Activated naive CD8-positive, alpha-beta T cell treated with anti-CD3 and anti-CD28 coated beads, Interleukin-2, amount 50 U/mL, for 24 hours (primary cell): Measurements from ENCODE around the gene CDRT15L2.
A peak's percentile ranks its signal among the peaks of the same experiment; 100 is the strongest.
"Not testable (repeated sequence)": the region's sequence is repeated elsewhere in the genome, so short reads cannot be mapped to it uniquely, and the experiment has no call there.

Experiments
- ATAC-seq: fragments of 150-1000 bp; cut with Tn5 transposase; one replicate; pipeline ENCODE4 v1.10.0; 2021
- DNase-seq: peaks from one replicate; pipeline ENCODE4 v3.0.0; 2021
- H3K27ac Mint-ChIP-seq: one replicate; pipeline ENCODE4 v1.8.0; 2021; ENCODE audit warnings: mild to moderate bottlenecking, mixed read lengths
- H3K27me3 Mint-ChIP-seq: one replicate; pipeline ENCODE4 v1.8.0; 2021; ENCODE audit warnings: mixed read lengths
- H3K36me3 Mint-ChIP-seq: one replicate; pipeline ENCODE4 v1.8.0; 2021; ENCODE audit warnings: low read depth, mixed read lengths
- H3K4me1 Mint-ChIP-seq: one replicate; pipeline ENCODE4 v1.8.0; 2021; ENCODE audit warnings: mixed read lengths
- H3K4me3 Mint-ChIP-seq: one replicate; pipeline ENCODE4 v1.8.0; 2021; ENCODE audit warnings: mild to moderate bottlenecking, moderate library complexity, mixed read lengths
- H3K9me3 Mint-ChIP-seq: one replicate; pipeline ENCODE4 v1.8.0; 2021; ENCODE audit warnings: mixed read lengths

The CDRT15L2 gene

DNA sequence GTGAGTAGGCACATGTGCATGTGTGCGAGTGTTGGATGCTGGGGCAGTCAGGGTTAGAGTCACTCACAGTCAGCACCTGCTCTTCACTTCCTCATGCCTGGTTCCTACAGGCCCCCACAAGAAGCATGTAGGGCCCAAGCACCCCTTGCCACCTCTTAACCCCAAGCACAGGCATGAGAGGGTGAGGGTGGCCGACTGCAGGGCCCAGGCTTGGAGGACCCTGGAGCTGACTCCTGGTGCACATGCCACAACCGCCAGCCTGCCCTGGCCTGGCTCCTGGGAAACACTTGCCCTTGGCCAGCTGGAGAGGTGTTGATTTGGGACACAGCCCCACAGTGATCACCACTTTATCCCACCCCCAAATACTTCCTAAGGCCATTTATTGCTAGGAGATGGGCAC is 16.9 kb upstream of the CDRT15L2 start:
- Mint-ChIP-seq H3K4me3 (no peak overlapping the region), H3K27ac (no peak overlapping the region), H3K36me3 (no peaks in the 10 kb centered on the region), H3K4me1 (no peaks in the 10 kb centered on the region), H3K9me3 (no peaks in the 10 kb centered on the region), H3K27me3 (peaks cover 5% of the 10 kb centered on the region)
- DNase-seq (no peak), ATAC-seq (no peak)

GRCh38 chr17:20565245-20565644 is 14.3 kb upstream of the CDRT15L2 start:
- H3K9me3 Mint-ChIP-seq, H3K4me1 Mint-ChIP-seq, H3K27ac Mint-ChIP-seq, H3K4me3 Mint-ChIP-seq, DNase-seq, H3K27me3 Mint-ChIP-seq, ATAC-seq, H3K36me3 Mint-ChIP-seq: not testable (repeated sequence)

DNA sequence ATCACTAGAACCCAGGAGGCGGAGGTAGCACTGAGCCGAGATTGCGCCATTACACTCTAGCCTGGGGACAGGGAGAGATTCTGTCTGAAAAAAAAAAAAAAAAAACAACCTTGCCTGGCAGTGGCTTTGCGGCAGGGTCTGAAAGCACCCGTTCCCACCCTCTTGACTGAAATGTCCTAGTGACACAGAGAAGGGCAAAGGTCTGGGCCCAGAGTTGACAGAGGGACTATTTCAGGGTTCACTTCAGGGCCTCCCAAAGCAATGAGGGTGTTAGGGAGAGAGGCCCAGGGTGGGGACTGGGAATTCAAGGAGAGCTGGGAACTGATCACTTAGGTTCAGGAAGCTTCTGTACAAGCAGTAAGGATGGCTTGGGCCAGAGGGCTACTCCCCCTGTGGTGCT is 13.8 kb upstream of the CDRT15L2 start:
- H3K27me3 Mint-ChIP-seq, result peaks cover 2% of the 10 kb centered on the region
- DNase-seq (no peak), ATAC-seq (no peak)
- no peaks in the 10 kb centered on the region for H3K36me3 Mint-ChIP-seq
- H3K4me1 Mint-ChIP-seq, result no peaks in the 10 kb centered on the region
- H3K9me3 Mint-ChIP-seq, result no peaks in the 10 kb centered on the region
- H3K4me3 Mint-ChIP-seq, result no peak overlapping the region
- H3K27ac Mint-ChIP-seq, result no peak overlapping the region

- H3K27ac Mint-ChIP-seq, H3K36me3 Mint-ChIP-seq, DNase-seq, ATAC-seq, H3K4me3 Mint-ChIP-seq, H3K4me1 Mint-ChIP-seq, H3K27me3 Mint-ChIP-seq, H3K9me3 Mint-ChIP-seq: not testable (repeated sequence)
These were observed 12.8 kb upstream of the CDRT15L2 start for GRCh38 chr17:20566736-20567135.

GRCh38 chr17:20567421-20567820 is 12.1 kb upstream of the CDRT15L2 start:
- H3K36me3 Mint-ChIP-seq, H3K9me3 Mint-ChIP-seq, H3K27ac Mint-ChIP-seq, DNase-seq, H3K27me3 Mint-ChIP-seq, ATAC-seq, H3K4me1 Mint-ChIP-seq, H3K4me3 Mint-ChIP-seq: not testable (repeated sequence)

DNA sequence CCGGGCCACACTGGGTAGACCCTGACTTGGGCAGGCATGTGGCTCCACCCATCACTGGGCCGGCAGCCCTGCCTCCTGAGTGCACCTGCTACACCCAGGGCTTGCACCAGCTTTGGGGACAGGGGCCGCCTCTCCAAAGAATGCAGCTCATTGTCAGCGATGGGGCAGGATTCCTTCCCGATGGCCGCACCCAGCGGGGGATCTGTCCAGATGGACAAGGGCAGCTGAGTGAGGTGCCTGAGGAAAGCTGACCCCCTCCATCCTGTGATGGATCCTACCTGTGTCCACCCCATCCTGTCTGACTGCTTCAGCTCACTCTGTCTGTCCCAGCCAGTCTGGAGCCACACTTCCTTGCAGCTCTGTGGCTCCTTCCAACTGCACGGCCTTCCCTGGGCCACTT is 10.9 kb upstream of the CDRT15L2 start:
- not testable (repeated sequence) for H3K4me3 Mint-ChIP-seq, H3K27me3 Mint-ChIP-seq, H3K27ac Mint-ChIP-seq, H3K9me3 Mint-ChIP-seq, DNase-seq, H3K4me1 Mint-ChIP-seq, H3K36me3 Mint-ChIP-seq, ATAC-seq

DNA sequence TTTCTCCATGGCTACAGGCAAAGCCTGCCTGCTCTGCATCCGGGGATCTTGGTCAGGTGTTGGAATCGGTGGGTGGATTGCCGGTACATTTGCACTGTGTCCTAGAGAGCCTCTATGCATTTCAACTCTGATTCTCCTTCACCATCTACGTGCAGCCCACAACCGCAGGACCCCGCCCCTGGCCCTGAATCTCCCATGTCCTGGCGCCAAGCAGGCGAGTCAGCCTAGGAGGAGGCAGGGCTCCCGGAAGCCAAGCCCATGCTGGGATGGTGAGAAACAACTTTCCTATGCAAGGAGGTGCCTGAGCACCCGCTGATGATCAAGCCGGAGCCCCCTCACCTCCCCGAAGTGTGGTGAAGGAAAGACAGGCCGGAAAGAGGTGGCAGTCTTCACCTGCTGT is 7.9 kb upstream of the CDRT15L2 start:
- not testable (repeated sequence) for H3K36me3 Mint-ChIP-seq, H3K4me3 Mint-ChIP-seq, H3K27ac Mint-ChIP-seq, DNase-seq, H3K4me1 Mint-ChIP-seq, ATAC-seq, H3K9me3 Mint-ChIP-seq, H3K27me3 Mint-ChIP-seq

- not testable (repeated sequence) for H3K4me3 Mint-ChIP-seq, H3K27ac Mint-ChIP-seq, H3K9me3 Mint-ChIP-seq, H3K4me1 Mint-ChIP-seq, H3K36me3 Mint-ChIP-seq, H3K27me3 Mint-ChIP-seq, DNase-seq, ATAC-seq
These were observed 6.3 kb upstream of the CDRT15L2 start for GRCh38 chr17:20573216-20573615.

GRCh38 chr17:20575071-20575470 is 4.5 kb upstream of the CDRT15L2 start:
- DNase-seq, H3K4me3 Mint-ChIP-seq, ATAC-seq, H3K36me3 Mint-ChIP-seq, H3K9me3 Mint-ChIP-seq, H3K27ac Mint-ChIP-seq, H3K4me1 Mint-ChIP-seq, H3K27me3 Mint-ChIP-seq: not testable (repeated sequence)

DNA sequence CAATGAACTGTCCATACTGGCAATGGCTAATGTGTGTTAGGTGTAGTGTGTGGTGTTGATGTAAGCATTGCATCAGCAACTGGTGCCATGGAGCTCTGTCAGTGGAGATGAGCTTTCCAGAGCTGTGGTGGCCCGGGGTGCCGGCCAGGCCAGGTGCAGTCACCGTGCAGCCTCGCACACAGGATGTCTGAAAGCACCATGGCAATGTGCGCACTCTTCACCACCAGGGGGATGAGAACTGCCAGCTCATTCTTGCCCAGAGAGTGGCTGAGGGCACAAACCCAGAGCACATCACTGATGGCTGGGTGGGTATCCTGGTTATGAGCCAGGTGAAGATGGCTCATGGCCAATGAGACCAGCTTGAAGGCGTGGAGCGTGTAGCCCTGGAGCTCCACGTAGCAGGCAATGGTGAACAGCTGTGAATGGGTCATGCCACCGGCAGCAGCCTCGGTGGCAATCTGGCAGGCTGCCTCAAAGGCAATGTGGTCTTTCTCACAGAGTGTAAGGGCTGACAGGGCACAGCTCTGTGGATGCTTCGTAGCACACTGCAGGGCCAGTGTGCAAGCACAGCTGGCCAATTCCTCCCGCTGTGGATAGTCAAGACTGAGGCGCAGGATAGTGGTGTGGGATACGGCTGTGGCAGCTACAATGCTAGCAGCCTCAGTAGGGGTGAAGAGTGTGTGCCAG is 4.5 kb downstream of the CDRT15L2 start:
- not testable (repeated sequence) for H3K4me3 Mint-ChIP-seq, H3K9me3 Mint-ChIP-seq, H3K36me3 Mint-ChIP-seq, H3K4me1 Mint-ChIP-seq, DNase-seq, H3K27ac Mint-ChIP-seq
- H3K27me3 Mint-ChIP-seq, result peaks cover 10% of the 10 kb centered on the region
- peak; percentile 40 for ATAC-seq

DNA sequence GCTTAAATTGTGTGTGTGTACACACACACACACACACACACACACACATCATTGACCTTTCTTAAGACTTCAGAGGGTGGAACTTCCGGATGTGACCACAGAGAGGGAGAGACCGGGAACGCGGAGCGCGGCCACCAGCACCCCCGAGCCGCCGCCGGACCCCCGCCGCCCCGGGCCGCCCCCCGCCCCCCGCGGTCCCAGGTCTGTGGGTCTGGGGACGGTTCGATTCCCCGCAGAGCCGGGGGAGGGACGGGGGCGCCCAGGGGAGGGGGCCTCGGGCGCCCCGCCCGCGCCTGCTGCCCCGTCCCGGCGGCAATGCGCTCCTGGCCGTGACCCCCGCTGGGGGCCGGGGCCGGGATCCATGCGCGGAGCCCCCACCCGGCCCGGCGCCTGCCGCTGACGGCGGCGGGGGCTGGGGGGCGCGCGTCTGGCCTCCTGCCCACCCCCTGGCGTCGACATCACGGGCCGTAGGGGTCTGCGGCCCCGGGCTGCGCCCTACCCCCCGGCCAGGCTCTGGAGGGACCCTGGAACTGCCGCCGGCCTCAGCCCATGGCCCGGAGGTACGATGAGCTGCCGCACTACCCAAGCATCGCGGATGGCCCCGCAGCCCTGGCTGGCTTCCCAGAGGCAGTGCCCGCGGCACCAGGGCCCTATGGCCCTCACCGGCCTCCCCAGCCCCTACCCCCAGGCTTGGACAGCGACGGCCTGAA is 9.4 kb downstream of the CDRT15L2 start:
- DNase-seq, H3K27ac Mint-ChIP-seq, H3K4me3 Mint-ChIP-seq, H3K4me1 Mint-ChIP-seq, H3K36me3 Mint-ChIP-seq, H3K9me3 Mint-ChIP-seq: not testable (repeated sequence)
- H3K27me3 Mint-ChIP-seq, result peaks cover 12% of the 10 kb centered on the region
- peak; percentile 36 for ATAC-seq

- not testable (repeated sequence) for H3K9me3 Mint-ChIP-seq, ATAC-seq
These were observed 9.9 kb downstream of the CDRT15L2 start for GRCh38 chr17:20589454-20589810.

GRCh38 chr17:20591040-20591439 is 11.5 kb downstream of the CDRT15L2 start:
- H3K27me3 Mint-ChIP-seq, H3K4me1 Mint-ChIP-seq, DNase-seq, H3K36me3 Mint-ChIP-seq, H3K4me3 Mint-ChIP-seq, H3K27ac Mint-ChIP-seq, H3K9me3 Mint-ChIP-seq, ATAC-seq: not testable (repeated sequence)

More at GRCh38 chr17:20589454-20589810, 9.9 kb downstream of the CDRT15L2 start:
- H3K27me3 Mint-ChIP-seq, result peaks cover 12% of the 10 kb centered on the region
- not testable (repeated sequence) for H3K4me3 Mint-ChIP-seq, H3K27ac Mint-ChIP-seq, H3K4me1 Mint-ChIP-seq, H3K36me3 Mint-ChIP-seq, DNase-seq

GRCh38 chr17:20605568-20605967 is 26.0 kb downstream of the CDRT15L2 start:
- not testable (repeated sequence) for H3K27ac Mint-ChIP-seq, H3K27me3 Mint-ChIP-seq, DNase-seq, H3K36me3 Mint-ChIP-seq, H3K9me3 Mint-ChIP-seq, H3K4me3 Mint-ChIP-seq, H3K4me1 Mint-ChIP-seq, ATAC-seq

GRCh38 chr17:20609490-20609889 is 30.0 kb downstream of the CDRT15L2 start:
- not testable (repeated sequence) for H3K36me3 Mint-ChIP-seq, DNase-seq, ATAC-seq, H3K27ac Mint-ChIP-seq, H3K4me3 Mint-ChIP-seq, H3K27me3 Mint-ChIP-seq, H3K4me1 Mint-ChIP-seq, H3K9me3 Mint-ChIP-seq
